Measurements from ENCODE around the gene PPM1B. TPM values are rescaled to one million over a fixed set of nuclear protein-coding genes. Genes with fewer than 3 reads are reported as not detected.

Gene PPM1B
- total RNA-seq, 2 donors from 2014 or later: 27.0 to 44.5 TPM

DNA sequence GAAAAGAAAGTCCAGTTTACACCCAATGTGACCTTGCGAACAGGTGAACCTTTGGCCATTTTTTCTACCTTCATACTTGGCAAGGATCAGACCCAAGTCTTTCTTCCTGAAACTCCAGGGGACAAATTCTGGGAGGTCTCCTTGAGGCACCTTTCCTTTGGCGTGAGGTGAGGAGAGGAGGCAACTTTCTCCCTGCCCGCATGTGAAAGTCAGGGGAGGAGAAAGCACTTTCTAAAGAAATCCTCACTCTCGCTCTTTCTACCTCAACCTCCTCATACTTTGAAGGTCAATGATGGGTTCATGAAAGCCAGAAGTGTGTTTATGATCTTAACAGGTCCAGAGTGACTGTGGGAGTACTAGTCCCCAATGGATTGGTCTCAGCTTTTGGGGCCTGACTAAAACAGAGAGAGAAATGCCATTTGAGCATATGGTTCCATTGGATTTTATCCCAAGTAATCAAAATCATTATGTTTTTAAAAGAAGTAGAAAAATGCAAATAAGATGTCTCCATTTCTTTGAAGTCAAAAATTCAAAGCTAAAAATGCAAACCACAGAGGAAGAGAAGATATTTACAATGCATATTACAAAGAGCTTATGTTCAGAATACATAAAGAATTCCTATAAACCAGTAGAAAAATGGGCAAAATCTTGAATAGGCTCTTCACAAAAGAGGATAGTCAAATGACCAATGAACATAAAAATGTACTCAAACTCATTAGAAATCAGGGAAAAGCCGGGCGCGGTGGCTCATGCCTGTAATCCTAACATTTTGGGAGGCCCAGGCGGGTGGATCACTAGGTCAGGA is 15.6 kb upstream of the PPM1B start:
- Histone ChIP-seq H3K4me3 (no peak overlapping the region), H3K36me3 (replicated peaks in 1 of 2; ENCODE audit: insufficient read depth in 1 of 2, low read depth in 2 of 2) (no peaks in the 10 kb centered on the region), H3K4me1 (no peaks in the 10 kb centered on the region), H3K27me3 (no peaks in the 10 kb centered on the region), H3K27ac (no peak overlapping the region), H3K9me3 (no peaks in the 10 kb centered on the region)
- intact Hi-C loops (cut with DNase I): no loop called here
- ATAC-seq (no peak), DNase-seq (no peak)
- 93 to 95% methylated on average over 8 of the region's 8 CpGs for WGBS, 2 donors
- TF ChIP-seq POLR2A (IDR thresholded peaks at IDR 0.05): no peak
- TF ChIP-seq, protein P1, sequence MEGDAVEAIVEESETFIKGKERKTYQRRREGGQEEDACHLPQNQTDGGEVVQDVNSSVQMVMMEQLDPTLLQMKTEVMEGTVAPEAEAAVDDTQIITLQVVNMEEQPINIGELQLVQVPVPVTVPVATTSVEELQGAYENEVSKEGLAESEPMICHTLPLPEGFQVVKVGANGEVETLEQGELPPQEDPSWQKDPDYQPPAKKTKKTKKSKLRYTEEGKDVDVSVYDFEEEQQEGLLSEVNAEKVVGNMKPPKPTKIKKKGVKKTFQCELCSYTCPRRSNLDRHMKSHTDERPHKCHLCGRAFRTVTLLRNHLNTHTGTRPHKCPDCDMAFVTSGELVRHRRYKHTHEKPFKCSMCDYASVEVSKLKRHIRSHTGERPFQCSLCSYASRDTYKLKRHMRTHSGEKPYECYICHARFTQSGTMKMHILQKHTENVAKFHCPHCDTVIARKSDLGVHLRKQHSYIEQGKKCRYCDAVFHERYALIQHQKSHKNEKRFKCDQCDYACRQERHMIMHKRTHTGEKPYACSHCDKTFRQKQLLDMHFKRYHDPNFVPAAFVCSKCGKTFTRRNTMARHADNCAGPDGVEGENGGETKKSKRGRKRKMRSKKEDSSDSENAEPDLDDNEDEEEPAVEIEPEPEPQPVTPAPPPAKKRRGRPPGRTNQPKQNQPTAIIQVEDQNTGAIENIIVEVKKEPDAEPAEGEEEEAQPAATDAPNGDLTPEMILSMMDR (IDR thresholded peaks at IDR 0.05): no peak

GRCh38 chr2:44155666-44156446 is 12.8 kb upstream of the PPM1B start:
- H3K36me3 ChIP-seq (replicated peaks in 1 of 2; ENCODE audit: insufficient read depth in 1 of 2, low read depth in 2 of 2): no peaks in the 10 kb centered on the region
- H3K4me1 ChIP-seq: no peaks in the 10 kb centered on the region
- H3K27me3 ChIP-seq: no peaks in the 10 kb centered on the region
- TF ChIP-seq, protein P1 (IDR thresholded peaks at IDR 0.05): no peak
- ATAC-seq (no peak), DNase-seq (no peak)
- H3K9me3 ChIP-seq: no peaks in the 10 kb centered on the region
- no peak overlapping the region for H3K4me3 ChIP-seq
- intact Hi-C loops (cut with DNase I): no loop called here
- no peak overlapping the region for H3K27ac ChIP-seq
- 83 to 92% methylated on average over 5 of the region's 5 CpGs for WGBS, 2 donors

DNA sequence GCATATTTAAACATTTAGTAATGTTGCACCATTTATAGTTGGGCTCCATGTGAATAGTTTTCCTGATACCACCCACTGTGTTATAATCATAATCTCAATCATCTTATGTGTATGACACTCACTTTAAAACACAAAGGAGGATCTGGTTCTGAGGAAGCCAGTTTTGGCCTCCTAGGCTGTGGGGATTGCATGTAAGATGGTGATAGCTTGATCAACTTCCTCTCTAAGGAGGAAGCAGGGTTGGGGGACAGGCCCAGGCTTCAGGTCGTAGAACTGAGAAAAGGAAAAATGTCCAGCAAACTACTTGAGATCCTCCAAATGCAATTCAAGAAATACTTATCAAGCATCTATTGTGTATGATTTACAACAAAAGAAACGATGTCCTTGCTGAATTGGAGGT is 4.9 kb upstream of the PPM1B start:
- Histone ChIP-seq H3K4me3 (no peak overlapping the region), H3K9me3 (no peaks in the 10 kb centered on the region), H3K36me3 (replicated peaks in 1 of 2; ENCODE audit: insufficient read depth in 1 of 2, low read depth in 2 of 2) (no peaks in the 10 kb centered on the region), H3K27ac (no peak overlapping the region), H3K27me3 (no peaks in the 10 kb centered on the region), H3K4me1 (no peaks in the 10 kb centered on the region)
- intact Hi-C loops (cut with DNase I): no loop called here
- ATAC-seq: no peak
- TF ChIP-seq, protein P1 (IDR thresholded peaks at IDR 0.05): no peak
- TF ChIP-seq POLR2A (IDR thresholded peaks at IDR 0.05): no peak
- no peak for DNase-seq
- 70 to 84% methylated on average over 2 of the region's 2 CpGs for WGBS, 2 donors

GRCh38 chr2:44164617-44165016 is 4.1 kb upstream of the PPM1B start:
- TF ChIP-seq, protein P1 (IDR thresholded peaks at IDR 0.05): no peak
- no peak for TF ChIP-seq POLR2A (IDR thresholded peaks at IDR 0.05)
- Histone ChIP-seq H3K27me3 (no peaks in the 10 kb centered on the region), H3K36me3 (replicated peaks in 1 of 2; ENCODE audit: insufficient read depth in 1 of 2, low read depth in 2 of 2) (no peaks in the 10 kb centered on the region), H3K4me1 (no peaks in the 10 kb centered on the region), H3K4me3 (no peak overlapping the region), H3K27ac (no peak overlapping the region), H3K9me3 (no peaks in the 10 kb centered on the region)
- intact Hi-C loops (cut with DNase I): no loop called here
- DNase-seq (no peak), ATAC-seq (no peak)
- 94 to 99% methylated on average over 3 of the region's 3 CpGs for WGBS, 2 donors

All from body of pancreas (tissue), 4 donors.